NCI-H446 (cell line): ENCODE results near the gene IP6K3.

Experiments used
- DNase-seq, 2 experiments: peaks; one replicate each; lab custom pipeline; 2025; lab: John Stamatoyannopoulos, UW

The IP6K3 gene

GRCh38 chr6:33746651-33747100 lies at the start of gene IP6K3:
Gene IP6K3, minus strand, starts transcription at chr6:33746905. Its CDS starts 11,429 bp downstream, at chr6:33735476.
- no peak for DNase-seq

GRCh38 chr6:33794910-33795623 lies 48.4 kb upstream of the IP6K3 start:
- DNase-seq = no peak

GRCh38 chr6:33792981-33793380 lies 46.3 kb upstream of the IP6K3 start:
- DNase-seq = no peak

- DNase-seq = no peak
Measured at GRCh38 chr6:33791620-33792019, 44.9 kb upstream of the IP6K3 start.

GRCh38 chr6:33790910-33791309 lies 44.2 kb upstream of the IP6K3 start:
- DNase-seq = no peak

GRCh38 chr6:33790379-33790778 lies 43.7 kb upstream of the IP6K3 start:
- no peak for DNase-seq

- no peak for DNase-seq
Measured at GRCh38 chr6:33789550-33789895, 42.8 kb upstream of the IP6K3 start.

- DNase-seq = peak; percentile 83 to 93
Measured at GRCh38 chr6:33788694-33789549, 42.2 kb upstream of the IP6K3 start, which contains the start of gene LEMD2. Gene LEMD2, minus strand, starts transcription at chr6:33789130. Its CDS starts 14 bp downstream, at chr6:33789116.

GRCh38 chr6:33787954-33788693 lies 41.4 kb upstream of the IP6K3 start:
- peak in 1 of 2 experiments; percentile 16 for DNase-seq

GRCh38 chr6:33787346-33787953 lies 40.7 kb upstream of the IP6K3 start:
- no peak for DNase-seq

- no peak for DNase-seq
Measured at GRCh38 chr6:33786736-33787135, 40.0 kb upstream of the IP6K3 start.

GRCh38 chr6:33785778-33786177 lies 39.1 kb upstream of the IP6K3 start:
- DNase-seq = no peak

GRCh38 chr6:33784787-33785186 lies 38.1 kb upstream of the IP6K3 start:
- DNase-seq = no peak

GRCh38 chr6:33783781-33784520 lies 37.2 kb upstream of the IP6K3 start:
- DNase-seq = no peak

- no peak for DNase-seq
Measured at GRCh38 chr6:33782561-33782960, 35.9 kb upstream of the IP6K3 start.

GRCh38 chr6:33781131-33781975 lies 34.6 kb upstream of the IP6K3 start:
- no peak for DNase-seq

- no peak for DNase-seq
Measured at GRCh38 chr6:33779895-33780294, 33.2 kb upstream of the IP6K3 start.

GRCh38 chr6:33779290-33779689 lies 32.6 kb upstream of the IP6K3 start:
- DNase-seq = no peak

GRCh38 chr6:33778444-33779121 lies 31.9 kb upstream of the IP6K3 start:
- no peak for DNase-seq
